HS-5 (cell line): ENCODE measurements around the gene LDLRAD3.

Experiments used
- DNase-seq: peaks from one replicate; pipeline ENCODE4 v3.0.0-alpha.2; 2012; ENCODE audit warnings: low read depth

The LDLRAD3 gene

DNA sequence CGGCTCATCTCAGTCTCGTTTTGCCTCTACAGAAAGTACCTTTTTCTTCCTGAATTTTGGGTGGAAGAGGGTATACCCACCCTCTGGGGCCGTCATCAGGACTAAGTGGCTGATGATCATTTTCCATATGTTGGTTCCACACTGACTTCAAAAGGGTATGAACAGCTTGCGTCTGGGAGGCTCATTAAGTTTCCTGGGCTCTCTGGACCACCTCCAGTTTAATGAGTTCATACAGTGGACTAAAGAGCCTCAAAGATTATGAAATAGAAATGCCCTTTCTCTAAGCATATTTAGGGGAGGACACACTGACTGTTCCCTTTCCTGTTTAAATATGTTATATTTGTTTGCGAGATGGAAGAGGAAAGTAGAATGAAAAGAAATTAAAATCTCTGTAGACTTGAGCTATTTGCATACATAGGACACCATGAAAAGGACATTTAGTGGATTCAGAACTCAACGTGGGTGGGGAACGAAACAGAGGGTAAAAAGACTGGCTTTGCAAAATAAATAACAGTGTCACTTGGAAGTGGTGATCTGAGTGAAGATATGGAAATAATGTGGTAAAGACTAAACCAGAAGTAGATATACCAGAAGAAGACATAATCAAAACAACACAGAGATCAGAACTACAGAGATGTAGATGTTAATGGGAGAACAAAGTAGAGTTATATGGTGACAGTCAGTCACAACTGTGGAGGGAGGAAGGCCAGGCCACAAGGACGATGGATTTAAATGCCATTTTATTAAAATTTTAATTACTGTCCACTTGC lies 18.7 kb downstream of the LDLRAD3 start:
- DNase-seq: no peak

DNA sequence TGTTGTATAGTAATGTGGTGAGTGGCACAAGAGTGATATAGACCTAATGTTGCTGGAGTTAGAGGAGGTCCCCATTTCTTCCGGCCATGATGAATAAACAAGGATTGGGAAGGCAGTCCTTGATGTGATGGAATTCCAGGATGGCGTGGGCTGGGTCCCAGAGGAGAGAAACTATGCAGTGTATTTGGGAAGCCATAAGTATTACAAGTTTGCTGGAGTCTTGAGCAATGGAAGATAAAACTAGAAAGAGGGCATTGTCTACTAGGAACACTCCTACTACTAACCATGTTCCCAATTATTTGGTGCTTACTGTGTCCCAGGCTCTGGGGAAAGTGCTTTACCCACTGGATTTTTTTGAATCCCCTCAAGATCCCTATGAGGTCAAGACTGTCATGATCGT lies 20.0 kb downstream of the LDLRAD3 start:
- DNase-seq: no peak

- no peak for DNase-seq
Observed at GRCh38 chr11:35964841-35965240, 21.0 kb downstream of the LDLRAD3 start.

DNA sequence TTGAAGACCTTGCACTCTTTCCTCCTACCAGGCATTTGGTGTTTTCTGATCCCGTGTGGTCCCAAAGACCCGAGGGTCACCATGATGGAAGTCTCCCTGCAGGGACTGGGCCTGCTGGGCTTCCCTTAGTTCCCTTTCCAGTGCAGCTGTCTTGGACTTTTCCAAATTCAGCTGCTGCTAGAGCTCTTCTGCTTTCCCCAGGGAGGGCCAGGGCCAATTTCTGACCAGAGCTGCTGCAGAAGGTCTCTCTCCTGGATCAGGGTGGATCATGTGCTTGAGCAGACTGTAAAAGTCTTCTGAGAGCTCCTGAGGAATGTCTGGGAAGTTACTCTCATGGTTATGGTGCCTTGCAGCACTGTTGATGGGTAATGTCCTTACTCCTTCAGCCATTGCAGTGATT lies 23.2 kb downstream of the LDLRAD3 start:
- DNase-seq: no peak

- DNase-seq: no peak
Observed at GRCh38 chr11:35968386-35969088, 24.7 kb downstream of the LDLRAD3 start.

DNA sequence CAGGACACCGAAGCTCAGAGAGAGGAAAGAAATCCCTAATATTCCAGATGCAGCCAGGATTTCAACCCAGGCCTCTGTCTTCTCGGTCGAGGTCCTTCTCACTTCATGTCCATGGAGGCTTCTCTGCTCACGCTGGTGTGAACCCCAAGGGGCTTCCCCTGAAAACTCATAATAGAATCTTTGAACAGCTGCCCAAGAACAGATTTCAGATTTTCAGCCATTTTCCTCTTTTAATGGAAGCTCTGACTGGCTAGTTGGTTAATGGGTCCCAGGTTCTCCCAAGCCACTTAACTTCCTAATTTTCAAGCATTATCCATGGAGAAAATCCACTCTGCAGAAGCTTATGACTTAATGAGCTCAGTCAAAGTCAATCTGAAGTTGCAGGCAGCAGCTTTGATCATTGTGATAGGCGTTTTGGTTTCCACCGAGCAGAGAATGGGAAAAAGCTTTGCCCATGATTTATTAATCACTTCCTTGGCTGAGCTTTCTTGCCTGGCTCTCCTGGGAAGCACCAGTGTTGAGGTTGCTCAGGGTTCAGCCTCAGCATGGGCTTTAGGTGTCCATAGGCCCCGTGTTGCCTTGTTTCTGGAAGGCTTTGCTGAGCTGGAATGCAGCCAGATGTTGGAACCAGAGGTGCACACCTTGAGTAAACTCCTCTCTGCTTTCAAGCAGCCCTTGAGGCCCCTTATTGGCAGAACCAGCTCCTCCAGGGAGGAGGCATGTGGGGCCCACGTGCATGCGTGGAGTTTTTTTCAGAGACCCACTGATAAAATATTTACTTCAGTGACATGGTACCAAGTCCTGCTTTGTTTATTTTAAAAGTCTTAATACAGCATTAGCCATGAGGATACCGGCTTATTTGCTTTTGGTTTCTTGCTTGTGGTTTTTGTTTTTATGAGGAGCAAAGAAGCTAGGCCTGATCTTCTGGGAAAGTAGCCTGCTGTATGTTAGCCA lies 25.5 kb downstream of the LDLRAD3 start:
- DNase-seq: no peak

DNA sequence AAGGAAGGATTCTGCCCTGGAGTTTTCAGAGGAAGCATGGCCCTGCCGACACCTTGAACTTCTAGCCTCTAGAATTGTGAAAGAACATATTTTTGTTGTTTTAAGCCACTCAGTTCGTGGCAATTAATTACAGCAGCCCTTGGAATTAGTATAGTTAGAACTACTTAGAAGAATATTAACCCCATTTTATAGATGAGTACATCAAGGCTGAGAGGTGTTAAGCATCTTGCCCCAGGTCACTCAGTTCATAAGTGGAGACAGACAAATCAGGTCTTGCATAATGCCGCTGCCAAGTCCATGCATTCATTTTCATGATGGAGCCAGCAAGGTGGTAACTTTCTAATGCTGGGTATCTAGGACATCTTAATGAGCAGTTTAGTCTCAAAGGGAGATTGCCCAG lies 26.6 kb downstream of the LDLRAD3 start:
- no peak for DNase-seq

DNA sequence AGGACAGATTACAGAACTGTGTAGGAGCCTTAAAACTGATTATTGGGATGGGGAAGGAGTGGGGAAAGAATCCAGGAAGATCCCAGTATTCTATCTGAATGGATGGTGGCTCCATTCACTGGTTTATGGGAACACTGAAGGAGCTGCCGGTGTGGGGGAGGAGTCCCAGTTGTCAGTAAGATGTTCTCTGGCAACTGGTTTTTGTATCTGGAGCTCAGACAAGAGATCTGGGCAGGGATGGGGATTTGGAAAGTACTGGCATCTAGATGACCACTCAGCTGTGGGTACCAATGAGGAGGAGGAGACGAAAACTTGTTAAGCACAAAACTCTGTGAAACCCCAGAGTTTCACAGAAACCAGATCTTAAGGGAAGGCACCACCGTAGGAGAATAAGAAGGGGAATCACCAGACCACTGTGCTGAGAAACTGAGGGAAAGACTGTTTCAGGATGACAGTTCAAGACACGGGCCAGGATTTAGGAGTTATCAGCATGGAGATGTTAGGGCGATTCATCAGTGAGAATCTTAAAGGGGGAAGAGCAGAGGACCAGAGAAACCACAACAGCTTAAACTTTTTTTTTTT lies 28.1 kb downstream of the LDLRAD3 start:
- no peak for DNase-seq

DNA sequence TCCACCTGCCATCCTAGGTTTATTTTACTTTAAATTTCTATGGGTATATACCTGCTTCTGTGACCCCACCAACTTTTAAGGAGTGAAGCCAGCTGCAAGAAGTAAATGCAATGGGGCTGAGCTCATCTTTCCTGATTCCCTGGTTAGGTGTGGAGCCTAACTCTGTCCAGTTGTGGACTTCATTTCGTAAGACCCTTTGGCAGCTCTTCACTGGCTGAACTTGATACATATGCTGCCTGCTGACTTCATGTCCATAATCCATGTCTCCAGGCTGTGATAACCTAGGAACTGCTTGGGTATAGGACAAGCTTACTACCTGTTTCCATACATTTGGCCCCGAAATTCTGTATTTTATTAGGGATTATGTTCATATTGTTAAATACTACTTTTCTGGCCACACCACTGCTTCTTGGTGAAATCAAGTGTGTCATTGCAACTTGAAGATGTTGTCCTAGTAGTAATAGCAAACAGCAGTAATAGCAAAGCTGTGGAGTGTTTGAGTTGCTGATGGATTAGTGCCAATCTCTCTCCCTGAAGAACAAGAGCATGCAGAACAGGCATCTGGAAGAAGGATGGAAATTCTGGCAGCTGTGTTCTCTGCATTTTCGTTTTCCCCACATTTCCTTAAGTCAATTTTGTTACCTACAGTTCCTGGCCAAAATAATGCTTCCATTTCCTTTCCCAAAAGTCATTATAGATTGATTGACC lies 31.2 kb downstream of the LDLRAD3 start:
- no peak for DNase-seq

DNA sequence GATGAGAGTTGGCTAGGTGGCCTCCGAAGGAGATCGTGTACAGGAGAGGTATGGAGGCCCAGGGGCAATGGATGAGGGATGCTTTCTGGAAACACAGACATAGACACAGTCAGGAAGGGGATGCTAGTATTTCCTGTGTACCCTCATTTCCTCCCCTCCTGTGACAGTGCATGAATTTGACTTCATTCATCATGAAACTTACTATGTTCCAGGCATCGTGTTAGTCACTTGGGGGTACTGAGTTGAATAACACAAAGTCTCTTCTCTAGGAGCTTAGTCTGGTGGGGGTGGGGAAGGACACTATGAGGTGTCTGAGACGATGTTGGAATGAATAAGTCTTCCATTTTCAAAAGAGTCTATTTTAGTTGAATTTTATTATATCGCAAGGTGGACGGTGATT lies 32.6 kb downstream of the LDLRAD3 start:
- no peak for DNase-seq

GRCh38 chr11:35978183-35978582 lies 34.3 kb downstream of the LDLRAD3 start:
- no peak for DNase-seq

DNA sequence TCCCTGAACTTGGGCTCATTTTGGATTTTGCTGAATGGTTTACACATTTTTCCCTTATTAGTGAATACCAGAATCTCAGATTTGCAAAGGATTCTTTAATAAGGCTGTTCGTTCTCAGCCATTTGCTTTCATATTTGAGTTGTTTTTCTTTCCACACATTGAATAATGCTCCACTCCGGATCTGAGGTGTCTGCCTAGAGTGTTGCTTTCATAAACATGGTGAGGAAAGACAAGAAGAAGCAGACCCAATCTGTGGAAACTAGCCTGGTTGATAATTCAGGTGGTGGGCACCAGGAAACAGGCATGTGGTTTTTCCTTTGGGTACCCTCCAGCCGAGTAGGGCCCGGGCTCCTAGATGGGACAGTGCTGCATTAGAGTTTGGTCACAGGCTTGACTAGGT lies 35.0 kb downstream of the LDLRAD3 start:
- no peak for DNase-seq

DNA sequence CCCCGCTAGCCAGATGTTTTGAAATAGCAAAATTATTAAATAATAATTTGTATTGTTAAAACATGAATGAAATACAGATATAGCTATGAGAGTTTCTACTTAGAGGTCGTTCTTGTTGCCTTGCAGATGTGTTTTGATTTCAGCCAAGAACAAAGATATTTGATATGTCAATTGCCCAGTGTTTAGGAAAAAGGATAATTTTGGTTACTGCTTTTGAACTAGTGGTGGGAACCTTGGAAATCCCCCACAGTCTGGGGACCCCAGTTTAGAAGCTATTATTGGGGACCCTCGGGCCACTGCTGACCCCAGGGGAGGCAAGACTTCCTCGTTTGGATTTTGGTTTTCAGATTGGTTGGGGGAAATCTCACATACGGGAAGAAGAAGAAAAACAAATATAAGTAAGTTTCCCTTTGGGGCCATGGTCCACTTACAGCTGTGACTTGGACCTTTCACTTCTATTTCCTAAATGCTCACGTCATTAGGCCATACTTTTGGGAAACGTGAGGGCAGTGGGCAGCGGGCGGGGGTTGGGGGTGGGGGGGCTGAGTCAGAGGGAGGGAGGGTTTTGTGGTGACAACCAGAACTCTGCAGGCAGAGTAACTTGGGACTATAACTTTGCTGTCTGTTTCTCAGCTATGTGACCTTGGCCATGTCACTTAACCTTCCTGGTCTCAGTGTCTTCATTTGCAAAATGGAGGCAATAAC lies 37.0 kb downstream of the LDLRAD3 start:
- DNase-seq: no peak

GRCh38 chr11:35981581-35981980 lies 37.7 kb downstream of the LDLRAD3 start:
- DNase-seq: no peak

GRCh38 chr11:35982061-35982460 lies 38.2 kb downstream of the LDLRAD3 start:
- DNase-seq: no peak

DNA sequence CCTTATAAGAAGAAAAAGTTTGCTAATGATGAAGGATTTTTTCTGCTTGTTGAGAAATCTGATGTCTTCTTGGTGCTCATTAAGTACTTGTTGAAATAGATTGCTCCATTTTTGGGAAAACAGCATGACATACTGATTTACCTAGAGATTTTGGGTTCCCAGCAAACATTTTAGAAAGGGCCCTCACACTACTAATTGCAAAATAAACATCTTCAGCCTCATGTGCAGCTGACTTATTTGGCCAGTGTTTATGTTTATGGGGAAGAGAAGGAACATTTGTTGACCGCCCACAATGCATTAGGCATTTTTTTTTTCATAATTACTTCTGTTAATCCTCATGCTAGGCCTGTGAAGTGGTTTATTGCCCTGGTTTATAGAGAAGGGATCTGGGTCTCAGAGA lies 40.1 kb downstream of the LDLRAD3 start:
- DNase-seq: no peak

DNA sequence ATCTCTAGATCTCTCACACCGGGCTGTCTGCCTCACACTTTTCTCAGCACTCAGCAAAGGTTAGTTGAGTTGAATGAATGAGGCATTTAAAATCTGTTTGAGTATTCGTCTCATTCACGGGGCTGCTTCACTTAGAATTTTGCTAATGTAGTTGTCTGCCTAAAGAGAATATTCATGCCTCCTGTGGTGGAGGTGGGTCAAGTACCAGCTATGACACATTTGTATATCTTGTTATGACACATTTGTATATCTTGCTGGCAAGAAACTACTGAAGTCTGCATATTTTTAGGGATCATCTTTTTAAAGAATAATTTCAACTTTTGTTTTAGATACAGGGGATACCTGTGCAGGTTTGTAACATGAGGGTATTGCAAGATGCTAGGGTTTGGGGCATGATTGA lies 43.1 kb downstream of the LDLRAD3 start:
- DNase-seq: no peak

GRCh38 chr11:35990170-35990569 lies 46.3 kb downstream of the LDLRAD3 start:
- DNase-seq: no peak

GRCh38 chr11:35990816-35991215 lies 47.0 kb downstream of the LDLRAD3 start:
- DNase-seq: no peak

GRCh38 chr11:35992548-35992947 lies 48.7 kb downstream of the LDLRAD3 start:
- DNase-seq: no peak

DNA sequence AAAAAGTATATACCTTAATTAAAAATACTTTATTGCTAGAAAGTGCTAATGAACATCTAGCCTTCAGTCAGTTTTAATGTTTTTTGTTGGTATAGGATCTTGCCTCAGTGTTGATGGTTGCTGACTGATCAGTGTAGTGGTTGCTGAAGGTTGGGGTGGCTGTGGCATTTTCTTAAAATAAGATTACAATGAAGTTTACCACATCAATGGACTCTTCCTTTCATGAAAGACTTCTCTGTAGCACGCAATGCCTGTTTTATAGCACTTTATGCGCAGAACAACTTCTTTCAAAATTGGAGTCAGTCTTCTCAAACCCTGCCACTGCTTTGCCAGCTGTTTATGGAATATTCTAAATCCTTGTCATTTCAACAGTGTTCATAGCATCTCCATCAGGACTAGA lies 50.6 kb downstream of the LDLRAD3 start:
- no peak for DNase-seq
